HCT116 (cell line): Measurements from ENCODE around the gene SLC27A3.

Source experiments
- CTCF ChIP-seq, 3 experiments: fragments of 200-600 bp in 1 of 3; sonication (generic) in 1 of 3; IDR thresholded peaks in 2 of 3; conservative IDR thresholded peaks in 1 of 3; 2 replicates each; pipeline ENCODE4 v1.5.1; 2012 to 2017; ENCODE audit warnings: low read depth in 2 of 3, low read length in 2 of 3, antibody characterized with exemption in 1 of 3, borderline replicate concordance in 1 of 3, control low read depth in 1 of 3, mild to moderate bottlenecking in 1 of 3, mixed read lengths in 1 of 3, mixed run types in 1 of 3, moderate library complexity in 1 of 3; ENCODE audit not compliant: insufficient read depth in 1 of 3
- EGR1 ChIP-seq: IDR thresholded peaks from 2 replicates; pipeline ENCODE4 v1.6.1; 2012; ENCODE audit warnings: low read depth
- EZH2 ChIP-seq: fragments of 200-600 bp; sonication (generic); IDR thresholded peaks from 2 replicates; pipeline ENCODE4 v1.6.1; 2017; ENCODE audit warnings: antibody characterized with exemption, mixed run types
- FOSL1 ChIP-seq: IDR thresholded peaks from 2 replicates; pipeline ENCODE4 v1.6.1; 2012; ENCODE audit warnings: low read depth
- JUND ChIP-seq: IDR thresholded peaks from 2 replicates; pipeline ENCODE4 v1.6.1; 2012
- POLR2A ChIP-seq: IDR thresholded peaks from 2 replicates; pipeline ENCODE4 v1.7.0; 2011; ENCODE audit warnings: borderline replicate concordance; ENCODE audit not compliant: insufficient read depth, insufficient read length; ENCODE audit errors: extremely low read depth
- POLR2AphosphoS5 ChIP-seq: IDR thresholded peaks from 2 replicates; pipeline ENCODE4 v1.6.1; 2011; ENCODE audit warnings: mild to moderate bottlenecking, low read depth, low read length, moderate library complexity
- RAD21 ChIP-seq: IDR thresholded peaks from 2 replicates; pipeline ENCODE4 v1.6.1; 2012; ENCODE audit warnings: low read depth, mild to moderate bottlenecking
- SP1 ChIP-seq: IDR thresholded peaks from 2 replicates; pipeline ENCODE4 v1.6.1; 2012; ENCODE audit warnings: low read depth
- SRF ChIP-seq: IDR thresholded peaks from 2 replicates; pipeline ENCODE4 v1.6.1; 2012; ENCODE audit warnings: low read depth
- YY1 ChIP-seq: IDR thresholded peaks from 2 replicates; pipeline ENCODE4 v1.6.1; 2011; ENCODE audit warnings: low read length, low read depth, moderate library complexity, mild to moderate bottlenecking; ENCODE audit not compliant: insufficient replicate concordance; ENCODE audit errors: extremely low read depth
- TF ChIP-seq, protein P1 (sequence below): IDR thresholded peaks from 2 replicates; pipeline ENCODE4 v1.6.1; 2012; ENCODE audit warnings: low read depth
- TF ChIP-seq, protein P2 (sequence below): IDR thresholded peaks from 2 replicates; pipeline ENCODE4 v1.6.1; 2012

DNA sequence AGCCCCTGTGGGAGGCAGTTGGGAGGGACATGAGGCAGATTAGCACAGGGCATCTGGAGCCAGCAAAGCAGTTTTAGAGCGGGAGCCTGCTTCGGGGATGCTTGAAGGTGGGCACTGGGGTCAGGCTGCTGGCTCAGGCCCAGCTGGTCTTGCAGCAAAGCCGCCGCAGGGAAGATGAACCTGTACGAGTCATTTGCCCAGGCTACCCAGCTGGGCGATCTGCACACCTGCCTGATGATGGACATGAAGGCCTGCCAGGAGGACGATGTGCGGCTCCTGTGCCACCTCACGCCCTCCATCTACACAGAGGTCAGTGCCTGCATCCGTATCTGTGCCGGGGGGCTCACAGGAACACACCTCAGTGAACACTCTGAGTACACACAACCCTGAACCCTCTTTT, 7.7 kb upstream of the SLC27A3 start:
- TF ChIP-seq CTCF (IDR thresholded peaks at IDR 0.05 in 2 of 3, conservative IDR thresholded peaks at IDR 0.05 in 1 of 3; ENCODE audit: borderline replicate concordance in 1 of 3, insufficient read depth in 1 of 3, low read depth in 2 of 3, low read length in 2 of 3) (no peak), EZH2 (no peak), POLR2A (no peak), POLR2AphosphoS5 (no peak), SP1 (no peak), YY1 (no peak), EGR1 (no peak), RAD21 (no peak), SRF (no peak), JUND (no peak), FOSL1 (no peak)
- TF ChIP-seq, protein P1, sequence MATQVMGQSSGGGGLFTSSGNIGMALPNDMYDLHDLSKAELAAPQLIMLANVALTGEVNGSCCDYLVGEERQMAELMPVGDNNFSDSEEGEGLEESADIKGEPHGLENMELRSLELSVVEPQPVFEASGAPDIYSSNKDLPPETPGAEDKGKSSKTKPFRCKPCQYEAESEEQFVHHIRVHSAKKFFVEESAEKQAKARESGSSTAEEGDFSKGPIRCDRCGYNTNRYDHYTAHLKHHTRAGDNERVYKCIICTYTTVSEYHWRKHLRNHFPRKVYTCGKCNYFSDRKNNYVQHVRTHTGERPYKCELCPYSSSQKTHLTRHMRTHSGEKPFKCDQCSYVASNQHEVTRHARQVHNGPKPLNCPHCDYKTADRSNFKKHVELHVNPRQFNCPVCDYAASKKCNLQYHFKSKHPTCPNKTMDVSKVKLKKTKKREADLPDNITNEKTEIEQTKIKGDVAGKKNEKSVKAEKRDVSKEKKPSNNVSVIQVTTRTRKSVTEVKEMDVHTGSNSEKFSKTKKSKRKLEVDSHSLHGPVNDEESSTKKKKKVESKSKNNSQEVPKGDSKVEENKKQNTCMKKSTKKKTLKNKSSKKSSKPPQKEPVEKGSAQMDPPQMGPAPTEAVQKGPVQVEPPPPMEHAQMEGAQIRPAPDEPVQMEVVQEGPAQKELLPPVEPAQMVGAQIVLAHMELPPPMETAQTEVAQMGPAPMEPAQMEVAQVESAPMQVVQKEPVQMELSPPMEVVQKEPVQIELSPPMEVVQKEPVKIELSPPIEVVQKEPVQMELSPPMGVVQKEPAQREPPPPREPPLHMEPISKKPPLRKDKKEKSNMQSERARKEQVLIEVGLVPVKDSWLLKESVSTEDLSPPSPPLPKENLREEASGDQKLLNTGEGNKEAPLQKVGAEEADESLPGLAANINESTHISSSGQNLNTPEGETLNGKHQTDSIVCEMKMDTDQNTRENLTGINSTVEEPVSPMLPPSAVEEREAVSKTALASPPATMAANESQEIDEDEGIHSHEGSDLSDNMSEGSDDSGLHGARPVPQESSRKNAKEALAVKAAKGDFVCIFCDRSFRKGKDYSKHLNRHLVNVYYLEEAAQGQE: no peak
- TF ChIP-seq, protein P2, sequence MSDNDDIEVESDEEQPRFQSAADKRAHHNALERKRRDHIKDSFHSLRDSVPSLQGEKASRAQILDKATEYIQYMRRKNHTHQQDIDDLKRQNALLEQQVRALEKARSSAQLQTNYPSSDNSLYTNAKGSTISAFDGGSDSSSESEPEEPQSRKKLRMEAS: no peak
